Measurements from ENCODE around the gene FAHD1. TPM values are rescaled to one million over a fixed set of nuclear protein-coding genes. Genes with fewer than 3 reads are reported as not detected.

Gene FAHD1
- total and polyA plus RNA-seq, 9 of the 15 experiments (the other 6 are each of a cell fraction or from before 2014, with no cell fraction given): 2.2 to 20.9 (median 10.7) TPM

- TF ChIP-seq E2F6 (IDR thresholded peaks at IDR 0.05; ENCODE audit: borderline replicate concordance in 1 of 2, extremely low read depth in 1 of 2, insufficient read depth in 1 of 2, insufficient read length in 1 of 2, low read depth in 1 of 2, low read length in 1 of 2, poor library complexity in 1 of 2, severe bottlenecking in 1 of 2) (peak in 1 of 2 experiments; percentile 73), REST (IDR thresholded peaks at IDR 0.05; ENCODE audit: borderline replicate concordance) (no peak), REST (CRISPR knock-in tag; IDR thresholded peaks at IDR 0.05; ENCODE audit: low read depth) (0 out of 2 replicates have a peak, but pooled peaks have one; percentile 13), HDAC2 (IDR thresholded peaks at IDR 0.05) (no peak), ID3 (CRISPR knock-in tag; IDR thresholded peaks at IDR 0.05) (no peak), ID3 (tag; IDR thresholded peaks at IDR 0.05) (0 out of 2 replicates have a peak, but pooled peaks have one; percentile 23), RBM14 (IDR thresholded peaks at IDR 0.05; ENCODE audit: borderline replicate concordance, insufficient read depth, low read depth, low read length) (0 out of 2 replicates have a peak, but pooled peaks have one; percentile 41), NR4A1 (CRISPR knock-in tag; IDR thresholded peaks at IDR 0.05) (no peak), NR4A1 (tag; IDR thresholded peaks at IDR 0.05) (no peak), BRD4 (IDR thresholded peaks at IDR 0.05) (no peak), PTBP1 (IDR thresholded peaks at IDR 0.05; ENCODE audit: low read depth, low read length) (0 out of 2 replicates have a peak, but pooled peaks have one; percentile 47), CCAR2 (IDR thresholded peaks at IDR 0.05; ENCODE audit: low read depth, low read length) (no peak), ZNF253 (CRISPR knock-in tag; conservative IDR thresholded peaks at IDR 0.05) (no peak), MYNN (IDR thresholded peaks at IDR 0.05) (0 out of 2 replicates have a peak, but pooled peaks have one; percentile 16), MYNN (CRISPR knock-in tag; IDR thresholded peaks at IDR 0.05) (no peak), SIRT6 (IDR thresholded peaks at IDR 0.05; ENCODE audit: low read depth, low read length) (no peak)
These were observed 45.1 kb upstream of the FAHD1 start (continued) for GRCh38 chr16:1781758-1782407.

Measured in K562 (cell line).